Skeletal muscle tissue (tissue), 4 donors: ENCODE results near the gene LRRFIP1. TPM values are rescaled to one million over a fixed set of nuclear protein-coding genes. Genes with fewer than 3 reads are reported as not detected.

Source experiments
- H3K27ac ChIP-seq: one replicate; pipeline ENCODE4 v1.7.0; 2013; ENCODE audit warnings: mild to moderate bottlenecking, low read depth, low read length, inconsistent platforms
- H3K27me3 ChIP-seq, 3 donors: one replicate each; pipeline ENCODE4 v1.7.0; 2013; ENCODE audit warnings: low read length in 3 of 3; ENCODE audit not compliant: control insufficient read depth in 3 of 3, insufficient read depth in 3 of 3
- H3K36me3 ChIP-seq, 3 donors: one replicate each; pipeline ENCODE4 v1.7.0; 2013; ENCODE audit warnings: low read length in 3 of 3; ENCODE audit not compliant: control insufficient read depth in 3 of 3, insufficient read depth in 3 of 3
- H3K4me1 ChIP-seq, 3 donors: one replicate each; pipeline ENCODE4 v1.7.0; 2013; ENCODE audit warnings: low read length in 3 of 3, mild to moderate bottlenecking in 3 of 3; ENCODE audit not compliant: control insufficient read depth in 3 of 3, insufficient read depth in 3 of 3
- H3K4me3 ChIP-seq, 3 donors: one replicate each; pipeline ENCODE4 v1.7.0; 2013; ENCODE audit warnings: low read length in 3 of 3
- H3K9ac ChIP-seq, 3 donors: one replicate each; pipeline ENCODE4 v1.7.0; 2013; ENCODE audit warnings: low read length in 3 of 3, mild to moderate bottlenecking in 3 of 3, moderate library complexity in 2 of 3, low read depth in 1 of 3
- H3K9me3 ChIP-seq, 3 donors: one replicate each; pipeline ENCODE4 v1.7.0; 2013; ENCODE audit warnings: low read length in 3 of 3; ENCODE audit not compliant: control insufficient read depth in 3 of 3
- total RNA-seq: library from RNA; depleted of rRNA; stranded (reverse); fragments of >200 nt; gene quantifications from one replicate; pipeline ENCODE4 v1.2.3, GENCODE V29; 2014
- donor health status: Osteomylitis.

Gene LRRFIP1
- total RNA-seq, 1 donor from 2014 or later: 65.8 TPM

- Histone ChIP-seq H3K27me3 (no peaks in the 10 kb centered on the region), H3K9ac (peak overlapping the region in 1 of 3 donors; percentile 60), H3K4me1 (peaks cover 61 to 89% (median 75%) of the 10 kb centered on the region in 3 donors), H3K27ac (no peak overlapping the region), H3K9me3 (no peaks in the 10 kb centered on the region), H3K4me3 (no peak overlapping the region), H3K36me3 (peaks cover 3 to 6% (median 4%) of the 10 kb centered on the region in 3 donors)
Observed at GRCh38 chr2:237647176-237648015, 20.0 kb downstream of the LRRFIP1 start.

DNA sequence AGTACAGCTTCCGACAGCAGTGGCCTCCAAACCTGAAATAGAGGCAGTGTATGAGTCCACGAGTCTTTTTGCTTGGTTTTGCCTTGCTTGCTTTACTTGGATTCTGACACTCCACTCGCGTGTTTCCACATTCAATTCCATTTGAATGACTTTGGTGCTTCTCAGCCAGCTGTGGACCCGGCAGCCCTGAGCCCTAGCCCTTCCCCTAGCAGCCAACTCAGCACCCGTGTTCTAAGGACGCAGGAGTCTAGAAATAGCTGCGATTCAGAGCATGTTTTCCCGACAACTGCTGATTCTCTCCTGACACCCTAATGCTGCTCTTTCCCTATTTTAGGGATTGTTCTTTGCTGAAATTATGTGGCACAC, 20.6 kb downstream of the LRRFIP1 start:
- peak overlapping the region in 1 of 3 donors; percentile 60 for H3K9ac ChIP-seq
- no peaks in the 10 kb centered on the region for H3K9me3 ChIP-seq
- H3K27me3 ChIP-seq: no peaks in the 10 kb centered on the region
- peaks cover 3 to 6% (median 4%) of the 10 kb centered on the region in 3 donors for H3K36me3 ChIP-seq
- H3K4me1 ChIP-seq: peaks cover 62 to 87% (median 74%) of the 10 kb centered on the region in 3 donors
- no peak overlapping the region for H3K27ac ChIP-seq
- no peak overlapping the region for H3K4me3 ChIP-seq

DNA sequence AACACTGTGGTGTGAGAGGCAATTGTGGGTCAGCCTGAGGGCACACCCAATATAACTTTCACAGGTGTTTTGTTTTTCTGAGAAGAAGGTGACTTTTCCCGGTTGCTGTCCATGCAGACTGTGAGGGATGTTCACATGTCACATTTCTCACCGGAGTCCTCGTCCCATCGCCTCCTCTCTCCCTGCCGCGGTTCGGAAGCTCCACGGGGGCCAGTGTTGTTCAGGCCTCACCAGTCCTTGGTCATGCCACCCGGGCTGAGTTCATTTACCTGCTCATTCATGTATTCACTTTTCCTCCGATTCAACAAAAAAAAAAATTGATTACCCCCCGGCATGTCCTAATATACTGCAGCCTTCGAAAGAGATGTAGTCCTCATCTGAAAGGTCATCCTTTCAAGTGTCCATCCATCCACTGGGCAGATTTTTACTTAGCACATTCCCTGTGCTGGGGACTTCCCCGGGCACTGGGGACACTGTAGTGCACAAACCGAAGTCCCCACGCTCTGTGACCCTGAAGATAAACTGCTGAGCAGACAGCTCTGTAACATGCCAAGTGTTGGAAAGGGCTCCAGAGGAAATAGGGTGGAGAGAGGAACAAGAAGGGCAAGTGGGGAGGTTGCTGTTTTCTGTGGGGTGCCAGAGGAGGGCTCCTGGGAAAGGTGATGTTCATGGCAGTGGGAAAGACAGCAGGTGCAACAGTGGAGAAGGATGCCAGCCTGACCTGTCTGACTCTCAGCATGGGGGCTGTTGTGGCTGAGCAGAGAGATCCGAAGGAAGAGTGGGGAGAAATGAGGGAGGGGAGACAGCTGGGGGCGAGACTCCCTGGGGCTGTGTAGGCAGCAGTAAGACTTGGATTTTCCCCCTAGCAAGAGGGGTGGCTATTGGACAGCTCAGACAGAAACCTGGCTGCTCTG, 22.4 kb downstream of the LRRFIP1 start:
- Histone ChIP-seq H3K4me1 (peaks cover 45 to 70% (median 58%) of the 10 kb centered on the region in 3 donors), H3K36me3 (peaks cover 1 to 6% (median 3%) of the 10 kb centered on the region in 3 donors), H3K27ac (peak overlapping the region; percentile 32), H3K27me3 (no peaks in the 10 kb centered on the region), H3K4me3 (no peak overlapping the region), H3K9ac (peak overlapping the region in 2 of 3 donors; percentile 45 to 57), H3K9me3 (no peaks in the 10 kb centered on the region)

DNA sequence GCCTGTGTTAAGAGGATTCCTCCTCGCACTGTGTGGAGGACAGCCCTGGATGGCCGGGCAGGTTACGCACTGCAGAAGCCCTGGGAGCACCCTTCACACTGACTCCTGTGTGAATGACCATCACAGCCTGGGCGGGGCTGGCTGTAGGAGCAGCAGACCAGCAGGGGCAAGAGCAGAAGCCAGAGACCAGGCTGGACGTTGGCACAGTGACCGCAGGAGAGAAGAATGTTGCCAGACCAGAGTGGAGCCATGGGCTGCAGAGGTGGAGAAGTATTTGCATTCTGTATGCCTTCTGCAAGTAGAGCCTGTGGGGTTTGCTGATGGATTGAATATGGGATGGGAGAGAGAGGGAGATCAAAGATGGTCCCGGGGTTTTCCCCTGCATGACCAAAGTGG, 23.1 kb downstream of the LRRFIP1 start:
- no peaks in the 10 kb centered on the region for H3K9me3 ChIP-seq
- peaks cover 42 to 63% (median 52%) of the 10 kb centered on the region in 3 donors for H3K4me1 ChIP-seq
- H3K9ac ChIP-seq: peak overlapping the region in 2 of 3 donors; percentile 45 to 57
- H3K36me3 ChIP-seq: peaks cover 0 to 3% (median 0%) of the 10 kb centered on the region in 3 donors
- no peaks in the 10 kb centered on the region for H3K27me3 ChIP-seq
- peak overlapping the region in 1 of 3 donors; percentile 17 for H3K4me3 ChIP-seq
- peak overlapping the region; percentile 32 for H3K27ac ChIP-seq

- Histone ChIP-seq H3K9ac (no peak overlapping the region), H3K4me1 (peaks cover 42 to 57% (median 51%) of the 10 kb centered on the region in 3 donors), H3K4me3 (no peak overlapping the region), H3K27ac (peak overlapping the region; percentile 49), H3K9me3 (no peaks in the 10 kb centered on the region), H3K36me3 (peaks cover 0 to 2% (median 0%) of the 10 kb centered on the region in 3 donors), H3K27me3 (no peaks in the 10 kb centered on the region)
Observed at GRCh38 chr2:237651761-237652160, 24.4 kb downstream of the LRRFIP1 start.

- Histone ChIP-seq H3K4me1 (peaks cover 39 to 53% (median 48%) of the 10 kb centered on the region in 3 donors), H3K9ac (no peak overlapping the region), H3K9me3 (no peaks in the 10 kb centered on the region), H3K4me3 (no peak overlapping the region), H3K36me3 (peaks cover 0 to 2% (median 0%) of the 10 kb centered on the region in 3 donors), H3K27ac (peak overlapping the region; percentile 49), H3K27me3 (no peaks in the 10 kb centered on the region)
Observed at GRCh38 chr2:237652181-237652580, 24.8 kb downstream of the LRRFIP1 start.

DNA sequence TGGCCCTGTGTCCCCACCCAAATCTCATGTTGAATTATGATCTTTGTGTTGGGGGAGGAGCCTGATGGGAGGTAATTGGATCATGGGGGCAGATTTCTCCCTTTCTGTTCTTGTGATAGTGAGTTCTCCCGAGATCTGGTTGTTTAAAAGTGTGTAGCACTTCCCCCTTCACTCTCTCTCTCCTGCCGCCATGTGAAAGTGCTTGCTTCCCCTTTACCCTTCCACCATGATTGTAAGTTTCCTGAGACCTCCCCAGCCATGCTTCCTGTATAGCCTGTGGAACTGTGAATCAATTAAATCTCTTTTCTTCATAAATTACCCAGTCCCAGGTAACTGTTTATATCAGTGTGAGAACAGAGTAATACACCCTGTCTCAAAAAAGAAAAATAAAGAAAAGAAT, 25.5 kb downstream of the LRRFIP1 start:
- Histone ChIP-seq H3K27ac (peak overlapping the region; percentile 49), H3K4me1 (peaks cover 35 to 46% (median 41%) of the 10 kb centered on the region in 3 donors), H3K36me3 (peaks cover 0 to 2% (median 0%) of the 10 kb centered on the region in 3 donors)

GRCh38 chr2:237653776-237654558, 26.6 kb downstream of the LRRFIP1 start:
- Histone ChIP-seq H3K4me3 (no peak overlapping the region), H3K27ac (no peak overlapping the region), H3K4me1 (peaks cover 28 to 36% (median 30%) of the 10 kb centered on the region in 3 donors), H3K27me3 (no peaks in the 10 kb centered on the region), H3K36me3 (no peaks in the 10 kb centered on the region), H3K9ac (no peak overlapping the region), H3K9me3 (no peaks in the 10 kb centered on the region)

More for the DNA sequence above, 25.5 kb downstream of the LRRFIP1 start:
- Histone ChIP-seq H3K9me3 (no peaks in the 10 kb centered on the region), H3K4me3 (no peak overlapping the region), H3K27me3 (no peaks in the 10 kb centered on the region), H3K9ac (no peak overlapping the region)

GRCh38 chr2:237657063-237657462, 29.7 kb downstream of the LRRFIP1 start:
- H3K4me1 ChIP-seq: peaks cover 11 to 22% (median 19%) of the 10 kb centered on the region in 3 donors
- H3K27me3 ChIP-seq: no peaks in the 10 kb centered on the region
- no peak overlapping the region for H3K4me3 ChIP-seq
- no peak overlapping the region for H3K27ac ChIP-seq
- no peaks in the 10 kb centered on the region for H3K9me3 ChIP-seq
- no peak overlapping the region for H3K9ac ChIP-seq
- no peaks in the 10 kb centered on the region for H3K36me3 ChIP-seq
